ENCODE results near the gene PRIMA1. TPM values are rescaled to one million over a fixed set of nuclear protein-coding genes. Genes with fewer than 3 reads are reported as not detected.

PRIMA1 gene
- total and polyA plus RNA-seq, 2 donors (not counting 1 experiment from before 2014, with no cell fraction given): not detected

- DNase-seq (ENCODE audit: low read depth in 2 of 2): no peak
- Histone ChIP-seq H3K4me2 (ENCODE audit: extremely low read depth, insufficient read depth, low read length) (no peak overlapping the region), H3K36me3 (ENCODE audit: control insufficient read depth, insufficient read depth, low read length) (no peaks in the 10 kb centered on the region), H3K27ac (ENCODE audit: insufficient read depth, low read length) (no peak overlapping the region), H3K27me3 (ENCODE audit: control insufficient read depth, insufficient read depth, low read length) (no peaks in the 10 kb centered on the region), H3K9ac (ENCODE audit: insufficient read depth, low read length) (no peak overlapping the region), H3K4me3 (replicated peaks in 1 of 4; ENCODE audit: control extremely low read depth in 1 of 4, insufficient read depth in 1 of 4, low read depth in 3 of 4, low read length in 4 of 4) (no peak overlapping the region), H4K20me1 (ENCODE audit: control insufficient read depth, extremely low read depth, insufficient read depth, low read length) (no peaks in the 10 kb centered on the region), H3K79me2 (ENCODE audit: control insufficient read depth, insufficient read depth, low read length) (no peaks in the 10 kb centered on the region), H3K9me3 (ENCODE audit: control insufficient read depth, insufficient read depth, low read depth, low read length) (no peaks in the 10 kb centered on the region), H3K4me1 (ENCODE audit: control insufficient read depth, extremely low read depth, insufficient read depth, low read length) (no peaks in the 10 kb centered on the region), H2AFZ (ENCODE audit: low read length) (no peak overlapping the region)
- TF ChIP-seq CTCF (conservative IDR thresholded peaks at IDR 0.05 in 1 of 2, IDR thresholded peaks at IDR 0.05 in 1 of 2; ENCODE audit: low read depth in 1 of 2, low read length in 2 of 2) (no peak), EZH2 (IDR thresholded peaks at IDR 0.05; ENCODE audit: low read length, missing control alignments) (no peak)
Measured at GRCh38 chr14:93785423-93785822, 2.9 kb downstream of the PRIMA1 start.

- Histone ChIP-seq H3K4me3 (replicated peaks in 1 of 4; ENCODE audit: control extremely low read depth in 1 of 4, insufficient read depth in 1 of 4, low read depth in 3 of 4, low read length in 4 of 4) (no peak overlapping the region), H3K9ac (ENCODE audit: insufficient read depth, low read length) (no peak overlapping the region), H3K4me1 (ENCODE audit: control insufficient read depth, extremely low read depth, insufficient read depth, low read length) (no peaks in the 10 kb centered on the region), H2AFZ (ENCODE audit: low read length) (no peak overlapping the region), H3K36me3 (ENCODE audit: control insufficient read depth, insufficient read depth, low read length) (no peaks in the 10 kb centered on the region), H3K4me2 (ENCODE audit: extremely low read depth, insufficient read depth, low read length) (no peak overlapping the region), H4K20me1 (ENCODE audit: control insufficient read depth, extremely low read depth, insufficient read depth, low read length) (no peaks in the 10 kb centered on the region), H3K79me2 (ENCODE audit: control insufficient read depth, insufficient read depth, low read length) (no peaks in the 10 kb centered on the region), H3K9me3 (ENCODE audit: control insufficient read depth, insufficient read depth, low read depth, low read length) (no peaks in the 10 kb centered on the region), H3K27me3 (ENCODE audit: control insufficient read depth, insufficient read depth, low read length) (no peaks in the 10 kb centered on the region), H3K27ac (ENCODE audit: insufficient read depth, low read length) (no peak overlapping the region)
- no peak for DNase-seq (ENCODE audit: low read depth in 2 of 2)
- no peak for TF ChIP-seq CTCF (conservative IDR thresholded peaks at IDR 0.05 in 1 of 2, IDR thresholded peaks at IDR 0.05 in 1 of 2; ENCODE audit: low read depth in 1 of 2, low read length in 2 of 2)
- TF ChIP-seq EZH2 (IDR thresholded peaks at IDR 0.05; ENCODE audit: low read length, missing control alignments): no peak
Measured at GRCh38 chr14:93784878-93785277, 3.4 kb downstream of the PRIMA1 start.

GRCh38 chr14:93780813-93781400, 7.4 kb downstream of the PRIMA1 start:
- DNase-seq (ENCODE audit: low read depth in 2 of 2): no peak
- Histone ChIP-seq H3K4me3 (replicated peaks in 1 of 4; ENCODE audit: control extremely low read depth in 1 of 4, insufficient read depth in 1 of 4, low read depth in 3 of 4, low read length in 4 of 4) (no peak overlapping the region), H4K20me1 (ENCODE audit: control insufficient read depth, extremely low read depth, insufficient read depth, low read length) (no peaks in the 10 kb centered on the region), H3K27ac (ENCODE audit: insufficient read depth, low read length) (no peak overlapping the region), H3K36me3 (ENCODE audit: control insufficient read depth, insufficient read depth, low read length) (no peaks in the 10 kb centered on the region), H3K9me3 (ENCODE audit: control insufficient read depth, insufficient read depth, low read depth, low read length) (no peaks in the 10 kb centered on the region), H3K9ac (ENCODE audit: insufficient read depth, low read length) (no peak overlapping the region), H3K4me1 (ENCODE audit: control insufficient read depth, extremely low read depth, insufficient read depth, low read length) (no peaks in the 10 kb centered on the region), H3K4me2 (ENCODE audit: extremely low read depth, insufficient read depth, low read length) (no peak overlapping the region), H3K27me3 (ENCODE audit: control insufficient read depth, insufficient read depth, low read length) (no peaks in the 10 kb centered on the region), H2AFZ (ENCODE audit: low read length) (no peak overlapping the region), H3K79me2 (ENCODE audit: control insufficient read depth, insufficient read depth, low read length) (no peaks in the 10 kb centered on the region)
- TF ChIP-seq CTCF (conservative IDR thresholded peaks at IDR 0.05 in 1 of 2, IDR thresholded peaks at IDR 0.05 in 1 of 2; ENCODE audit: low read depth in 1 of 2, low read length in 2 of 2) (no peak), EZH2 (IDR thresholded peaks at IDR 0.05; ENCODE audit: low read length, missing control alignments) (no peak)

Measured in fibroblast of lung (primary cell).